Gastrocnemius medialis (tissue), 4 donors: Measurements from ENCODE around the gene PTPRC. TPM values are rescaled to one million over a fixed set of nuclear protein-coding genes. Genes with fewer than 3 reads are reported as not detected.

Experiments
- ATAC-seq, 2 donors: fragments of 150-250 bp; one replicate each; pipeline ENCODE4 v1.9.1; 2016
- DNase-seq, 2 donors: peaks; one replicate each; pipeline ENCODE4 v3.0.0-alpha.2; 2019
- H3K27ac ChIP-seq, 4 donors: fragments of 200-600 bp; sonication (generic); 1 replicate in 1 of 4; 2 replicates in 3 of 4; pipeline ENCODE4 v1.5.1; 2016 to 2018; ENCODE audit warnings: mild to moderate bottlenecking in 2 of 4, moderate library complexity in 1 of 4
- H3K27me3 ChIP-seq, 3 donors: fragments of 200-600 bp; sonication (generic) in 2 of 3; 1 replicate in 1 of 3; 2 replicates in 2 of 3; pipeline versions ENCODE4 v1.5.1 to v1.6.0; 2016 to 2019; ENCODE audit warnings: mild to moderate bottlenecking in 1 of 3, moderate library complexity in 1 of 3
- H3K36me3 ChIP-seq, 2 donors: fragments of 200-600 bp; sonication (generic) in 1 of 2; one replicate each; pipeline ENCODE4 v1.5.1; 2017 to 2018
- H3K4me1 ChIP-seq, 2 donors: fragments of 200-600 bp; sonication (generic) in 1 of 2; one replicate each; pipeline ENCODE4 v1.5.1; 2016 to 2017; ENCODE audit warnings: mild to moderate bottlenecking in 2 of 2
- H3K4me3 ChIP-seq, 4 donors: fragments of 200-600 bp; sonication (generic) in 3 of 4; 1 replicate in 1 of 4; 2 replicates in 3 of 4; pipeline ENCODE4 v1.5.1; 2016 to 2019; ENCODE audit warnings: mild to moderate bottlenecking in 2 of 4
- H3K9me3 ChIP-seq, 3 donors: fragments of 200-600 bp; sonication (generic) in 2 of 3; 1 replicate in 1 of 3; 2 replicates in 2 of 3; pipeline ENCODE4 v1.5.1; 2016 to 2019
- POLR2A ChIP-seq, 2 donors: fragments of 450-650 bp; IDR thresholded peaks; one replicate each; pipeline ENCODE4 v1.6.1; 2017; ENCODE audit warnings: antibody characterized with exemption in 2 of 2, mild to moderate bottlenecking in 2 of 2, moderate library complexity in 2 of 2
- in situ Hi-C, 4 donors: fragments of 200-750 bp; cut with MboI; loops; one replicate each; pipeline versions ENCODE4 v1.15.0 to v1.8.0; 2017; ENCODE audit warnings: low sequenced_read_pairs in 4 of 4
- intact Hi-C: fragments of 100-400 bp; cut with DNase I; formaldehyde crosslinking; loops from one replicate; pipeline ENCODE4 v1.15.1; 2023; ENCODE audit warnings: low total_unique reads
- total RNA-seq, 4 donors: library from RNA; depleted of rRNA; stranded (reverse); fragments of >200 nt; gene quantifications; one replicate each; pipeline versions ENCODE4 v1.1.0 to v1.2.3, GENCODE V29; 2016
- TF ChIP-seq, protein P1 (sequence below), 5 experiments: fragments of 450-650 bp in 3 of 5; fragments of 200-600 bp in 2 of 5; sonication (generic) in 2 of 5; IDR thresholded peaks in 4 of 5; conservative IDR thresholded peaks in 1 of 5; 1 replicate in 4 of 5; 2 replicates in 1 of 5; pipeline ENCODE4 v1.5.1; 2016 to 2019; ENCODE audit warnings: antibody characterized with exemption in 5 of 5, mild to moderate bottlenecking in 3 of 5, moderate library complexity in 3 of 5

Gene PTPRC
- total RNA-seq, 4 donors from 2014 or later = 1.7 to 10.4 (median 5.3) TPM

DNA sequence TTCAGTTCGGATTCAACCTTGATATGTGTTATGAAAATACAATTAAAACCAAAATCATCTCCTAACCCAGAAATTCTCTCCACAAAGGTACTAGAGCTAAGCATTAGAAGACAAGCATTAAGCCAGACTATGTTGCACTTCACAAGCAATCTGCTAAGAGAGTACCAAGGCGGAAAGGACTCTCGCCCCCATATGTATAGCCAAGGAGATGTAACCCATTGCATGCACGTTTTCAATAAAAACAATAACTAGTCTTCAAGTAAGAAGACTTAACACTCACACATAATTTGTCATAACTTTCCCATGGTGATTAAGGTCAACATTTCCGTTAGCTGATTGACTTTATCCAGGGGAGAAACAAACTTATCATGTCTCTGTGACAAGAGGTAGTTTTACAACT is 27.6 kb upstream of the PTPRC start:
- intact Hi-C loops (no loop called here), in situ Hi-C loops (no loop called here)
- no peak overlapping the region for H3K27ac ChIP-seq
- no peaks in the 10 kb centered on the region for H3K36me3 ChIP-seq
- H3K9me3 ChIP-seq = no peaks in the 10 kb centered on the region
- no peak overlapping the region for H3K4me3 ChIP-seq
- no peak for TF ChIP-seq POLR2A (IDR thresholded peaks at IDR 0.05)
- TF ChIP-seq, protein P1, sequence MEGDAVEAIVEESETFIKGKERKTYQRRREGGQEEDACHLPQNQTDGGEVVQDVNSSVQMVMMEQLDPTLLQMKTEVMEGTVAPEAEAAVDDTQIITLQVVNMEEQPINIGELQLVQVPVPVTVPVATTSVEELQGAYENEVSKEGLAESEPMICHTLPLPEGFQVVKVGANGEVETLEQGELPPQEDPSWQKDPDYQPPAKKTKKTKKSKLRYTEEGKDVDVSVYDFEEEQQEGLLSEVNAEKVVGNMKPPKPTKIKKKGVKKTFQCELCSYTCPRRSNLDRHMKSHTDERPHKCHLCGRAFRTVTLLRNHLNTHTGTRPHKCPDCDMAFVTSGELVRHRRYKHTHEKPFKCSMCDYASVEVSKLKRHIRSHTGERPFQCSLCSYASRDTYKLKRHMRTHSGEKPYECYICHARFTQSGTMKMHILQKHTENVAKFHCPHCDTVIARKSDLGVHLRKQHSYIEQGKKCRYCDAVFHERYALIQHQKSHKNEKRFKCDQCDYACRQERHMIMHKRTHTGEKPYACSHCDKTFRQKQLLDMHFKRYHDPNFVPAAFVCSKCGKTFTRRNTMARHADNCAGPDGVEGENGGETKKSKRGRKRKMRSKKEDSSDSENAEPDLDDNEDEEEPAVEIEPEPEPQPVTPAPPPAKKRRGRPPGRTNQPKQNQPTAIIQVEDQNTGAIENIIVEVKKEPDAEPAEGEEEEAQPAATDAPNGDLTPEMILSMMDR (IDR thresholded peaks at IDR 0.05 in 4 of 5, conservative IDR thresholded peaks at IDR 0.05 in 1 of 5) = no peak
- no peaks in the 10 kb centered on the region for H3K4me1 ChIP-seq
- ATAC-seq (no peak), DNase-seq (no peak)
- H3K27me3 ChIP-seq = no peaks in the 10 kb centered on the region

DNA sequence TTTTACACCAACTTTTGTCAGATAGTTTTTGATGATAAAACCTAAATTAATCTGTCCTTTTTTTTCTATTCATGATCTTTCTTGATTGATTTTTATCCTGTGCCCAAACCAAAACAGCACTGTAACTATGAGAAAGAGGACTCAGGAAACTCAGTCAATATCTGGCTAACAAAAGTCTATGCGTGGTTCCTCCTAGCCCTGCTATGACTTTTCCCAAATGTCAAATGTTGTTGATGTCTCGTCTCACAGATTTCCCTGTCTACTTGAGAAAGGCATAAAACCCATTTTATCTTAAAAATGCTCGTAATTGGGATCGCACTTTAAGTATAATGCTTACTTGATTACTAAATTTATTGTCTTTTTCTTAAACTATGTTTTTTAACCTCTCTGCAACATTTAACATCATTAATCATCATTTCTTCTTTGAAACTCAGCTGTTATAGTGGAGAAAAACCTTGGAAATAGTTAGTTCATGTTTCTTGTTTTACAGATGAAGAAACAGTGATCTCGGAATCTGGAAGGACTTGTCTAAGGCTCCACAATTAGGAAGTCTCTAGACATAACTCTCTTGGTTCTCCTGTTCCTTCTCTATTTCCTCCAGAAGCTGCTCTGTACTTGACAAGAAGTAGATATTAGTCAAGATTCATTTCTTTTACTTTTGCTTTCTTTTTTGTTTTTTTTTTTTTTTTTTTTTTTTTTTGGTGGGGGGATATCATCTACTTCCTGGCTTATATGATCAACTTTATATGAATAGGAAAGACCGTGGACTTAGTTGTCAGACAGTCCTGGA is 26.2 kb upstream of the PTPRC start:
- in situ Hi-C loops = no loop called here
- Histone ChIP-seq H3K9me3 (no peaks in the 10 kb centered on the region), H3K27me3 (no peaks in the 10 kb centered on the region), H3K4me1 (no peaks in the 10 kb centered on the region), H3K4me3 (no peak overlapping the region), H3K27ac (no peak overlapping the region), H3K36me3 (no peaks in the 10 kb centered on the region)
- no peak for DNase-seq
- intact Hi-C loops = no loop called here
- ATAC-seq = no peak
- TF ChIP-seq POLR2A (IDR thresholded peaks at IDR 0.05) = no peak
- TF ChIP-seq, protein P1 (IDR thresholded peaks at IDR 0.05 in 4 of 5, conservative IDR thresholded peaks at IDR 0.05 in 1 of 5) = no peak

DNA sequence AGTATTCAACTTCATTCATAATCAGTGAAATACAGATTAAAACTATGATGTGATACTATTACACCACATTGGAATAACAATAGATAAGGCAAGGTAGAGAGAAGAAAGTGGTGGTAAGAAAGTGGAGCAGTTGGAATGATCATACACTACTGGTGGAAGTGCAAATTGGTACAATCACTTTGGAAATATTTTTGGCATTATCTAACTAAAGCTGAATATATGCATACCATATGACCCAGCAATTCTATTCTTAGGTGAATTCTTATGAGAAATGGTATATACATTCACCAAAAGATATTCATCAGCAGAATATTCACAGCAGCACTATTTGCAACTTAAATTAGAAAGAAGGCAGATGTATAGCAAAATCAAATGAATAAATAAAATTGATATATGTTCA is 21.4 kb upstream of the PTPRC start:
- no peak overlapping the region for H3K27ac ChIP-seq
- no peaks in the 10 kb centered on the region for H3K27me3 ChIP-seq
- no peaks in the 10 kb centered on the region for H3K9me3 ChIP-seq
- ATAC-seq (no peak), DNase-seq (no peak)
- in situ Hi-C loops (no loop called here), intact Hi-C loops (no loop called here)
- H3K4me3 ChIP-seq = no peak overlapping the region
- no peaks in the 10 kb centered on the region for H3K4me1 ChIP-seq
- H3K36me3 ChIP-seq = no peaks in the 10 kb centered on the region
- TF ChIP-seq POLR2A (IDR thresholded peaks at IDR 0.05) = no peak
- TF ChIP-seq, protein P1 (IDR thresholded peaks at IDR 0.05 in 4 of 5, conservative IDR thresholded peaks at IDR 0.05 in 1 of 5) = no peak

- Histone ChIP-seq H3K27ac (no peak overlapping the region), H3K9me3 (no peaks in the 10 kb centered on the region), H3K4me3 (no peak overlapping the region), H3K27me3 (no peaks in the 10 kb centered on the region), H3K4me1 (no peaks in the 10 kb centered on the region), H3K36me3 (no peaks in the 10 kb centered on the region)
- no peak for ATAC-seq
- in situ Hi-C loops (no loop called here), intact Hi-C loops (no loop called here)
- no peak for TF ChIP-seq POLR2A (IDR thresholded peaks at IDR 0.05)
- TF ChIP-seq, protein P1 (IDR thresholded peaks at IDR 0.05 in 4 of 5, conservative IDR thresholded peaks at IDR 0.05 in 1 of 5) = no peak
- no peak for DNase-seq
Observed at GRCh38 chr1:198619375-198620140, 19.3 kb upstream of the PTPRC start.
